GM12801 (cell line): ENCODE measurements around the gene DMRT1.

Experiments used
- TF ChIP-seq, protein P1 (sequence below): IDR thresholded peaks from one replicate; pipeline ENCODE4 v1.5.1; 2011; ENCODE audit warnings: control low read depth; ENCODE audit not compliant: insufficient read length; ENCODE audit errors: extremely low read depth

Gene DMRT1

DNA sequence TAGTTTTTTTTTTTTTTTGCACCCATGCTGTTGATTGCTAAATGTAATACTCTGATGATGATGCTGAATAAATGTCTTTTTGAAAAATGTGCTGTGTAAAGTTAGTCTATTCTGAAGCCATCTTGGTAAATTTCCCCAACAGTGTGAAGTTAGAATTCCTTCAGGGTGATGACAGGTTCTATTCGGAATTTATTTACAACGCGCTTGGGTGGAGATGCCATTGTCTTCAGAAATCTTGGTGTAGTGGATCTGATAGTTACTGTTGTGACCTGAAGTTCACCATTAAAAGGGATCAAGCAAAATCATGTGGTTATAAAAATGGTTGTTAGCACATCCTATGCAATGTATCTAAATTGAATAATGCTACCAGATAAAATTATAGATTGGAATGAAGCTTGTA lies 36.3 kb upstream of the DMRT1 start:
- TF ChIP-seq, protein P1, sequence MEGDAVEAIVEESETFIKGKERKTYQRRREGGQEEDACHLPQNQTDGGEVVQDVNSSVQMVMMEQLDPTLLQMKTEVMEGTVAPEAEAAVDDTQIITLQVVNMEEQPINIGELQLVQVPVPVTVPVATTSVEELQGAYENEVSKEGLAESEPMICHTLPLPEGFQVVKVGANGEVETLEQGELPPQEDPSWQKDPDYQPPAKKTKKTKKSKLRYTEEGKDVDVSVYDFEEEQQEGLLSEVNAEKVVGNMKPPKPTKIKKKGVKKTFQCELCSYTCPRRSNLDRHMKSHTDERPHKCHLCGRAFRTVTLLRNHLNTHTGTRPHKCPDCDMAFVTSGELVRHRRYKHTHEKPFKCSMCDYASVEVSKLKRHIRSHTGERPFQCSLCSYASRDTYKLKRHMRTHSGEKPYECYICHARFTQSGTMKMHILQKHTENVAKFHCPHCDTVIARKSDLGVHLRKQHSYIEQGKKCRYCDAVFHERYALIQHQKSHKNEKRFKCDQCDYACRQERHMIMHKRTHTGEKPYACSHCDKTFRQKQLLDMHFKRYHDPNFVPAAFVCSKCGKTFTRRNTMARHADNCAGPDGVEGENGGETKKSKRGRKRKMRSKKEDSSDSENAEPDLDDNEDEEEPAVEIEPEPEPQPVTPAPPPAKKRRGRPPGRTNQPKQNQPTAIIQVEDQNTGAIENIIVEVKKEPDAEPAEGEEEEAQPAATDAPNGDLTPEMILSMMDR: no peak

DNA sequence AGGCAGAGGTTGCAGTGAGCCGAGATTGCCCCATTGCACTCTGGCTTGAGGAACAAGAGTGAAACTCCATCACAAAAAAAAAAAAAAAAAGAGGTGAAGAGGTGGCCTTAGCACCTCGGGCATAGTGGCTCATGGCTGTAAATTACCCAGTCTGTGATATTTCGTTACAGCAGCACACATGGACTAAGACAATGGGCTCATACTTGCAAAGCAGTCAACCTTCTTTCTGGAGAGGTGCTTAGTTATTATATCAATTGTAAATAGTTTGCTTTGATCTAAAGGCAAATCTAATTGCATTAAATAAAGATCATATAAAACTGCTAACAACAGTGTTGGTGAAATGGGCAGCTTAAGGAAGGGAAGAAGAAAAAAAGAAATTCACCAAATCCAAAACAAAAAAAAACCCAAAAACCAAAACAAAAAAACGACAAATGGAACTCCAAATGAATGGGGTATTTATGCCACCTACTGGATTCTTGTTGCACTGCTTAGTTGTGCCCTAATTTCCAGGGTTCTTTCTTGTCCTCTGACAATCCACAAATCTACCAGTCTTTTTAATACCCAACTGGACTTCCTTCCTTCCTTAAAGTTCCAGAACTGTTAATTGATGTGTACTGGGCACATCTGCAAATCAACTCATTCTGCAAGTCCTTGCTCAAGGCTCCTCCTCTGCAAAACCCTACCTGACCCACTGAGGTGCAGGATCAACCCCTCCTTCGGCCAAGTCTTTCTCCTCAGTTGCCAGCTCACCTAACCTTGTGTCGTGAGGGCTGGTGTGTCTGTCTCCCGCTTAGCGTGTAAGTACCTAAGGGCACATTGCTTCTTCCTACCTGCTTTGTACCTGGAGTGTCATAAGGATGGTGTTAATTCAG lies 35.0 kb upstream of the DMRT1 start:
- TF ChIP-seq, protein P1: peak; percentile 23

DNA sequence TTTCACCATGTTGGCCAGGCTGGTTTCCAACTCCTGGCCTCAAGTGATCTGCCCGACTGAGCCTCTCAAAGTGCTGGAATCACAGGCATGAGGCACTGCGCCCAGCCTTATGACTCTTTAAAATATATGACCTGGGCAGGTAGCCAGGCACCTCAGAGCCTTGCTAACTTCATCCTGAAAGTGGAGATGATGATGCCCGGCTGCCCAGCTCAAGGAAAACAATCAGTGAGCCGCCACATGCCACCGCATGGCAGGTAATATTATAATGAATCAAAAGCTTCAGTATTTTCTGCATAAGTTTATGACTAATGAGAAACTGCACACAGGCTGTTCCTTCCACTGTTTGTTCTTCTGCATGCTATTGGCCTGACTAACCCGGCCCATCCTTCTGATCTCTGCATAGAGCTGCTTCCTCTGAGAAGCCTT lies 30.4 kb upstream of the DMRT1 start:
- TF ChIP-seq, protein P1: no peak

DNA sequence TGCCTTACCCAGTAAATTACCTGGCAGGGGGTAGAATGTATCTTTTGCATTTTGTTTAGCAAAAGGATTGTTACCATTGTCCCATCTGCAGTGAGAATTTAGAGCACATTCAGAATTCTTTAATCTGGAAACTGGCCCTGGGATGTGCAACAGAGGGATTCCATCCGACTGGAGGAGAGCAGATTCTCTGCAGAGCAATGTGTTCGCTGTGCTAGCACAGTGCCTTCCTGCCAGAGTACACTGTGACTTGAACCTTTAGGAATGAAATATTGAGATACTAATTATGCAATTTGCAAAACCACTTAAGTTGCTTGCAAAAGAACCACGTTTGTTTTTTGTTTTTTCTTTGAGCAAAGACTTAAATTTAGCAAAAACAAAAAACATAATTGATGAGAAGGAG lies 22.5 kb upstream of the DMRT1 start:
- TF ChIP-seq, protein P1: no peak

DNA sequence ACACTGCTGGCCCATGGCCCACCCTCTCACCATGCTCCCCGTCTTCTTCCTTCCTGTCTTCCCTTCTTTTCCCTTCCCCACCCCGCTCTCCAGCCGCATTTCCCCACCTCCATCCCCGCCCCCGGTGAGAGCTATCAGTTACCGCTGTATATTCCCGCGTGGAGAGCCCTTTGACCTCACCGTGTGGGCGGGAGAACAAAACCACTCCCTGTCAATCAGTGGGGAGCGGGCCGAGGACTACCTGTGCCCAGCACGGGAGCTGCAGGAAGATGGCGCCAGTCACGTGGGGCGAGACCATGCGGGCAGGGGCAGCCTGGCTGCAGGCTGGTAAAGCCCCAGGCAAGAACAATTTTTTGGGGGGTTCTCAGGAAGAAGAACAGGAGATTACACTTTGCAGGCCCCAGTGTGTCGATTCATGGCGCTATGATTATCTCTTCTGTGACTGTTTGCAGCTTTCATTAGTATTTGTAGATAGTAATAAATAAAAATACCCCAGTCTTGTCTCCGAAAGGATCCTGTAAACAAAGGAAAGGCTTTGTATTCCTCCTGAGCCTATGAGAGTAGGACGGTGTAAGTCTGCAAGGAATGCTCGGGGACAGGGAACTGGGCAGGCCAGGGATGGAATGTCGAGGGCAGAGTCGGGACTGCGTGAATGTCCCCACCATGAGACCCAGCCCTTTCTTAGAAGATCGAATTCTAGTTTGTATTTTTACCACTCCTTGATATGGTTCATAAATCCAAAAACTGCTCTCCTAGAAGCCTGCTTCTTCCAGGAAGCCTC lies 14.8 kb upstream of the DMRT1 start:
- TF ChIP-seq, protein P1: no peak

DNA sequence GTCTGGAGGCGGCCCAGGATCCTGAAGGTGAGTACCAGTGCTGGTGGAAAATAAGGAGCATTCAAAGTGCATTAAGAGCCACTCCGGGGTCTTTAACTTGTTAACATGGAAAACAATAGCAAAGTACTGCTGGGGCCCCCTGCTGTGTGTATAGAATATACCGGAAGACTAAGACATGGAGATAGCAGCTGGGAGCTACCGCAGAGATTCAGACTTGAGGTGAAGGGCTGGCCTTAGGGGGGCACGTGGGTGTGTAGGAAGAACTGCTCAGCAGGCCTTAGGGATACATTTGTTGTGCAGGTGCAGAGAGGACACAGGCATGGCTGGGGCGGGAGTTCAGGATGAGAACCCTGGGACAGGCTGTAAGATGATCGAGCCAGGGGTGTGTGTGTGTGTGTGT lies 1.2 kb upstream of the DMRT1 start:
- TF ChIP-seq, protein P1: no peak

DNA sequence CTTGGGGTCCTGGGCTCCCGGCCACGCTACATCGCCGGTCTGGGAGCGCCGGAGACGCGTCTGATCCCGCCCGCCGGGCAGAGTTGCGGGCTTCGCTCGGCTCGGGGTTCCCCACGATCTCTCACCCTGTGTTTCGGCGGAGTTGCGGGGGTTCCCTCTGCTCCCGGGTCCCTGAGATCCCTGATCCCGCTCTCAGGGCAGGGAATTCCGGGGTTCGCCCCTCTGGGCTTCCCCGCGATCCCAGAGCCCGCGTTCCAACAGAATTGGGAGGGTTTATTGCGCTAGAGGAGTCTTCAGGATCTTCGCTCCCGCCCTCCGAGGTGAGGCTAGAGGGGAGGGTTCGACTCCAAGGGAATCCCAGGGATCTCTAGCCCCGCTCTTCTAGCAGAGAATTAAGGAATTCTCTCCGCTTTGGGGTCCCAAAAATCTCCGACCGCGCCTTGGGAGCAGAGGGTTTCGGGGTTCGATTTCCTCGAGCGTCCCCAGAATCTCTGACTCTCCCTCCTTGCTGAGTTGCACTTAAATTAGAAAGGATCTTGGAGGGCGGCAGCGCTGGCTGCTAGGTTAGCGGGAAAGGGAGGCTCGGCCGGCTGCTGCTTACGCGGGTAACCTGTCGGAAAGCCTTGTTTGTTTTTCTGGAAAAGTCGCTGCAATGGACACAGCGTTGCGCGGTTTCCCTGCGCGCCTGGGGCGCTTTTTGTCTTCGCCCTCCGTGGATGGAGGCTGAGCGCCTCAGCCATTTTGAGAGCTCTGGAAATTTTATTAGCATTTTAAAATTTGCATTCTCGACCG lies 1.3 kb downstream of the DMRT1 start:
- TF ChIP-seq, protein P1: no peak
